SH-SY5Y (cell line): ENCODE data around the gene SLC8A1.

ENCODE experiments used
- GATA2 ChIP-seq: IDR thresholded peaks from 2 replicates; pipeline ENCODE4 v1.6.1; 2011; ENCODE audit warnings: mild to moderate bottlenecking, low read depth, low read length
- GATA3 ChIP-seq: IDR thresholded peaks from 2 replicates; pipeline ENCODE4 v1.6.1; 2011; ENCODE audit warnings: low read depth, mild to moderate bottlenecking, low read length, moderate library complexity

GRCh38 chr2:40100676-40101075, 351.2 kb downstream of the SLC8A1 start:
- TF ChIP-seq GATA3 (no peak), GATA2 (no peak)
